HTR-8/SVneo (cell line): ENCODE measurements around the gene PSMB10.

Experiments
- DNase-seq: peaks from one replicate; pipeline ENCODE4 v3.0.0; 2011; ENCODE audit warnings: low spot score, mixed read lengths; ENCODE audit not compliant: insufficient read length
- FAIRE-seq: peaks from 2 replicates; lab custom pipeline; 2011; peaks lifted over from hg19 to GRCh38; lab: Jason Lieb, UNC

Gene PSMB10

GRCh38 chr16:67907397-67908180, 29.1 kb downstream of the PSMB10 start:
- no peak for DNase-seq
- no peak for FAIRE-seq

DNA sequence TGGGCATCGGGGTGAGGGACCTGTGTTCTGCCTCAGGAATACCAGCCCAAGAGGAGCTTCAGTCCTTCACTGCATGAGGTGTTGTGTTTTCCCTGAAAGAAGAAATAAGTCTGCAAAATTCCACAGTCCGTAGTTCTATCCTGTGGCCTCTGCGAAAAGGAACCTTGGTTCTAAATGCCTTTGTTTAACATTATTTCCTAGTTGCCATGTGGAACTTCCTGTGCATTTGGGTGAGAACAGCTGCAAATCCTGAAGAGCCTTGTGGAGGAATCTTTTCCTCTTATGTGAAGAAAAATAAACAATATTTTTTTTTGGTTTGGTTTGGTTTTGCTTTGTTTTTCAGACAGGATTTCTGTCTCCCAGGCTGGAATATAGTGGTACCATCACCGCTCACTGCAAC, 33.8 kb downstream of the PSMB10 start:
- FAIRE-seq: no peak

DNA sequence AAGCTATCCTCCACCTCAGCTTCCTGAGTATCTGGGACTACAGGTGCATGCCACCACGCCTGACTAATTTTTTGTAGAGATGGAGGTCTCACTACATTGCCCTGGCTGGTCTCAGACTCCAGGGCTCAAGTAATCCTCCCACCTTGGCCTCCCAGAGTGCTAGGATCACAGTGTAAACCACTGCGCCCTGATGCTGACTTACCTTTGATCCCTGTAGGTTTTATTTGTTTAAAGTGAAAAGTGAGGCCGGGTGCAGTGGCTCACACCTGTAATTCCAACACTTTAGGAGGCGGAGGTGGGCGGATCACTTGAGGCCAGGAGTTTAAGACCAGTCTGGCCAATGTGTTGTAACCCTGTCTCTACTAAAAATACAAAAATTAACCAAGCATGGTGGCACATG, 34.9 kb downstream of the PSMB10 start:
- DNase-seq (no peak), FAIRE-seq (no peak)

More for the DNA sequence above, 33.8 kb downstream of the PSMB10 start:
- no peak for DNase-seq

- FAIRE-seq (no peak), DNase-seq (no peak)
Observed at GRCh38 chr16:67897231-67897630, 39.4 kb downstream of the PSMB10 start.

DNA sequence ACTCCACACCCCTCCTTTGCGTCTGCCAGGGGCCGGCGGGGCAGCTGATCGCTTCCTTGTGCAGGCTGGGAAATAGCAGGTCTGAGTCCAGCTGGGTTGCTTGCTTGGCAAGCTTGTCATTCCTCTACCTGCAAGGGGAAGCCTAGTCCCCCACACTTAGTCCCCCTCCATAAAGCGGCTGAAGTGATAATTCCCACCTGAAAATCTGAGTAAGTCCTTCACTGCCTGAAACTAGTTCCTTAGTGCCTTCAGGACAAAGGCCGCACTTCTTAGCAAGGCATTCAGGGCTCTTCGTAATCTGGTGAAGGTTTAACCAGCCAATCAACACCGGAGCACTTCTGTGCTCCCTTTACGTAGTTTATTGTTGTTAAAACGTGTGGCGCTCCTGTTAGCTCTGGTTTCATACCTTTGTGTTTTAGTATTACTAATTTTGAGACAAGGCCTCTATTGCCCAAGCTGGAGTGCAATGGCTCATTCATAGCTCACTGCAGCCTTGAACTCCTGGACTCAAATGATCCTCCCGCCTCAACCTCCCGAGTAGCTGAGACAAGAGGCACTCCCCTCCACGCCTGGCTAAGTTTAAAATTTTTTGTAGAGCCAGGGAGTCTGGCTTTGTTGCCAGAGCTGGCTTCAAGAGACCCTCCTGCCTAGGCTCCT, 42.8 kb downstream of the PSMB10 start:
- FAIRE-seq (no peak), DNase-seq (no peak)

DNA sequence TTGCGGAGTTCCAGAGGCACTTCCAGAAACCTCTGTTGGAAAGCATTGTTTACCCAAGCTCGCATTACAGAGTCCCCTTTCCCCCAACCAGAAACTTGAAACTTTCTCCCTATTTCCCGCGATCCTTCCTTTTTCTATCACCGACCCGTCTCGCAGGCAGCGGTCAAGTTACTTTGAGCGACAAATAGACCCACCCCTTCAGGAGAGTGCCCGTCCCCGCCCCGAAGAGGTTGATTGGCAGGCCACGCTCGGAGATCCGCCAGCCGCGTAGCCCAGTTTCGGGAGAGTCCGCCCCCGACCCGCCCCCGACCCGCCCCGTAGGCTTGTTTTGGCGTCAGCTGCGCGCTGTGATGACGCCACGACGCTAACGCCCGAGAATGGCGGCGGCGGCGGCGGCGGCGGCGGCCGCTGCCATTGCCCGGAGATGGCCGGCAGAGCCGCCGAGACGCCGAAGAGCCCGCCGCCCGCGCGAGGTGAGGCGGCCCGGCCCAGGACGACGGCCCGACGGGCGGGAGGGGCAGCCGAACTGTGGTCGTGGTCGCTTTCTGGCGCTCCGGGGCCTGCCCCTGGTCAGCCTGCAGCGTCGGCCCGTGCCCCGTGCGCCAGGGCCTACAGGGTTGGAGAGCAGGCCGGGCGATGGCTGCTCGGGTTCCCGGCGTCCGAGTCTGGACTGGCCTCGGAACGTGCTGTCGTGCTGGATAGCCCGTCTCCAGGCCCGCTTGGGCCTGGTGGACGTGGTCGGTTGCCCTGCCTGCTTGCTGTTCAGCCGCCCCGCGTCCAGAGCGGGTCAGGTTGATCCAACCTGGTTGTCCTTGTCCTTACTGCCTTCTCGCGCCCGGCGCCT, 43.5 kb downstream of the PSMB10 start, which contains the start of gene PSKH1:
Gene PSKH1, plus strand, starts transcription at position 356 of the 844 bp plus-strand sequence. CDS start 15,496 bp downstream, outside the sequence.
- DNase-seq: peak; percentile 99
- FAIRE-seq: no peak

- FAIRE-seq (no peak), DNase-seq (no peak)
Observed at GRCh38 chr16:67892375-67892774, 44.3 kb downstream of the PSMB10 start.

GRCh38 chr16:67888331-67888730, 48.3 kb downstream of the PSMB10 start:
- DNase-seq (no peak), FAIRE-seq (no peak)

GRCh38 chr16:67886387-67886786, 50.3 kb downstream of the PSMB10 start:
- DNase-seq: no peak
- FAIRE-seq: no peak

DNA sequence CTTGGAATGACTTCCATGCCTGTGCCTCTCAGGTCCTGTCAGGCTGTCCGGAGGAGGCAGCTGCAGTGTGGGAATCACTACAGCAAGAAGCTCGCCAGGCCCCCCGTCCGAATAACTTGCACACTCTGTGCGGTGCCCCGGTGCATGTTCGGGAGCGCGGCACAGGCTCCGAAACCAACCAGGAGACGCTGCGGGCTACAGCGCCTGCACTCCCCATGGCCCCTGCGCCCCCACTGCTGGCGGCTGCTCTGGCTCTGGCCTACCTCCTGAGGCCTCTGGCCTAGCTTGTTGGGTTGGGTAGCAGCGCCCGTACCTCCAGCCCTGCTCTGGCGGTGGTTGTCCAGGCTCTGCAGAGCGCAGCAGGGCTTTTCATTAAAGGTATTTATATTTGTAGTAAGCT, 50.7 kb downstream of the PSMB10 start:
- no peak for DNase-seq
- no peak for FAIRE-seq

- no peak for FAIRE-seq
Observed at GRCh38 chr16:67885545-67885944, 51.1 kb downstream of the PSMB10 start.

DNA sequence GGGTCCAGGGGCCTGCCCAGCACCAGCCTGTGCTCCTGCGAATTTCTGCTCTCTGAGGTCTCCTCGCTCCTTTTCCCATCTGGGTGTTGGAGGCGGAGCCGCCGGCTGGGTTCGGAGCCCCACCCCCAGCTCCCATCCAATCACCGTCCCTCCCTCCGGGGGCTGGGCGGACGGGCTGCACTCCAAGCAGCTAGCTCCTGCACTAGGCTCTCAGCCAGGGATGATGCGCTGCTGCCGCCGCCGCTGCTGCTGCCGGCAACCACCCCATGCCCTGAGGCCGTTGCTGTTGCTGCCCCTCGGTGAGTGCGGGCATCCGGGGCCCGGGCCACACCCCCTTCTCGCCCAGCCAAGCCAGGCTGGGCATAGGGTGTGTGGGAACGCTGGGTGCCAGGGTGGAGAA, 52.0 kb downstream of the PSMB10 start, which contains the start of gene NRN1L:
Gene NRN1L, plus strand, starts transcription at position 202 of the 400 bp plus-strand sequence. Its CDS starts 19 bp downstream, at position 221.
- peak; percentile 61 for DNase-seq

More at GRCh38 chr16:67885545-67885944, 51.1 kb downstream of the PSMB10 start:
- no peak for DNase-seq

More for the DNA sequence above, 52.0 kb downstream of the PSMB10 start, which contains the start of gene NRN1L:
- FAIRE-seq: peak; percentile 92
